Neural cell (in vitro differentiated cells): Measurements from ENCODE around the gene PDE4D. TPM values are rescaled to one million over a fixed set of nuclear protein-coding genes. Genes with fewer than 3 reads are reported as not detected.
"Not testable (repeated sequence)": the region's sequence is repeated elsewhere in the genome, so short reads cannot be mapped to it uniquely, and the experiment has no call there.

Experiments
- H2AFZ ChIP-seq: fragments of 200-600, 300-800 bp; sonication (generic), shearing (Covaris generic); 2 replicates; pipeline ENCODE4 v1.6.0; 2014; ENCODE audit warnings: low read depth, mild to moderate bottlenecking, antibody characterized with exemption, low read length, moderate library complexity
- H3F3A ChIP-seq: fragments of 200-600 bp; shearing (Covaris generic); 2 replicates; pipeline ENCODE4 v1.6.1; 2016; ENCODE audit warnings: mild to moderate bottlenecking, moderate library complexity, mixed read lengths, antibody characterized with exemption, low read length; ENCODE audit not compliant: insufficient read depth, poor library complexity, severe bottlenecking
- H3K27ac ChIP-seq: fragments of 200-600, 300-800 bp; sonication (generic), shearing (Covaris generic); 2 replicates; pipeline ENCODE4 v1.5.1; 2014; ENCODE audit warnings: mild to moderate bottlenecking, low read length, moderate library complexity
- H3K27me3 ChIP-seq: fragments of 300-800, 200-600 bp; sonication (generic), shearing (Covaris generic); 2 replicates; pipeline ENCODE4 v1.6.0; 2014; ENCODE audit warnings: mild to moderate bottlenecking, low read depth, low read length, moderate library complexity; ENCODE audit not compliant: insufficient read depth
- H3K36me3 ChIP-seq: fragments of 300-800, 200-600 bp; sonication (generic), shearing (Covaris generic); 2 replicates; pipeline ENCODE4 v1.5.1; 2014; ENCODE audit warnings: mild to moderate bottlenecking, antibody characterized with exemption, low read length, moderate library complexity; ENCODE audit not compliant: insufficient read depth
- H3K4me2 ChIP-seq: fragments of 300-800, 200-600 bp; sonication (generic), shearing (Covaris generic); 2 replicates; pipeline ENCODE4 v1.6.0; 2014; ENCODE audit warnings: mild to moderate bottlenecking, low read length
- H3K4me3 ChIP-seq: fragments of 300-800, 200-600 bp; sonication (generic), shearing (Covaris generic); 2 replicates; pipeline ENCODE4 v1.5.1; 2014; ENCODE audit warnings: mild to moderate bottlenecking, low read length, moderate library complexity
- H3K79me2 ChIP-seq: fragments of 200-600 bp; shearing (Covaris generic); replicated peaks from 2 replicates; pipeline ENCODE4 v1.6.0; 2014; ENCODE audit warnings: mild to moderate bottlenecking, low read length, moderate library complexity; ENCODE audit not compliant: insufficient read depth
- H3K9ac ChIP-seq: fragments of 300-800, 200-600 bp; sonication (generic), shearing (Covaris generic); 2 replicates; pipeline ENCODE4 v1.6.1; 2016; ENCODE audit warnings: mild to moderate bottlenecking, low read length, mixed read lengths
- H3K9me2 ChIP-seq: fragments of 200-600 bp; shearing (Covaris generic); 2 replicates; pipeline ENCODE4 v1.6.1; 2016; ENCODE audit warnings: mild to moderate bottlenecking, low read length, mixed read lengths; ENCODE audit not compliant: insufficient read depth
- H3K9me3 ChIP-seq: fragments of 200-600, 300-800 bp; sonication (generic), shearing (Covaris generic); 2 replicates; pipeline ENCODE4 v1.6.1; 2016; ENCODE audit warnings: mild to moderate bottlenecking, mixed run types, low read length, moderate library complexity, mixed read lengths
- H4K20me1 ChIP-seq: fragments of 200-600 bp; shearing (Covaris generic); 2 replicates; pipeline ENCODE4 v1.6.1; 2016; ENCODE audit warnings: mild to moderate bottlenecking, mixed run types; ENCODE audit not compliant: insufficient read depth
- EP300 ChIP-seq: fragments of 450-650 bp; conservative IDR thresholded peaks from 2 replicates; pipeline ENCODE4 v1.6.1; 2014; ENCODE audit warnings: antibody characterized with exemption, mild to moderate bottlenecking, moderate library complexity; ENCODE audit not compliant: poor library complexity, severe bottlenecking
- EZH2 ChIP-seq: fragments of 200-600, 300-800 bp; shearing (Covaris generic), sonication (generic); IDR thresholded peaks from 2 replicates; pipeline ENCODE4 v1.6.1; 2014; ENCODE audit warnings: antibody characterized with exemption, low read length, borderline replicate concordance, mild to moderate bottlenecking; ENCODE audit not compliant: insufficient read depth, poor library complexity, severe bottlenecking
- MXI1 ChIP-seq: fragments of 450-650 bp; conservative IDR thresholded peaks from 2 replicates; pipeline ENCODE4 v1.6.1; 2014; ENCODE audit warnings: antibody characterized with exemption, mild to moderate bottlenecking; ENCODE audit not compliant: poor library complexity, severe bottlenecking
- POLR2AphosphoS5 ChIP-seq: IDR thresholded peaks from 2 replicates; pipeline ENCODE4 v1.6.1; 2012
- RAD21 ChIP-seq: fragments of 450-650 bp; conservative IDR thresholded peaks from 2 replicates; pipeline ENCODE4 v1.6.1; 2014; ENCODE audit warnings: antibody characterized with exemption, mild to moderate bottlenecking, moderate library complexity
- SMC3 ChIP-seq: fragments of 450-650 bp; conservative IDR thresholded peaks from 2 replicates; pipeline ENCODE4 v1.6.1; 2014; ENCODE audit warnings: antibody characterized with exemption, mild to moderate bottlenecking, moderate library complexity; ENCODE audit not compliant: poor library complexity
- TAF1 ChIP-seq: IDR thresholded peaks from 2 replicates; pipeline ENCODE4 v1.6.1; 2012; ENCODE audit warnings: low read depth
- polyA plus RNA-seq: library from polyadenylated mRNA; depleted of rRNA; stranded (reverse); fragments of >200 nt; gene quantifications from 2 replicates; pipeline ENCODE4 v1.2.3, GENCODE V29; 2014
- TF ChIP-seq, protein P1 (sequence below): fragments of 450-650 bp; IDR thresholded peaks from 2 replicates; pipeline ENCODE4 v1.5.1; 2014; ENCODE audit warnings: antibody characterized with exemption, mild to moderate bottlenecking, moderate library complexity; ENCODE audit not compliant: poor library complexity, severe bottlenecking
- TF ChIP-seq, protein P2 (sequence below): IDR thresholded peaks from 2 replicates; pipeline ENCODE4 v1.6.1; 2012; ENCODE audit warnings: borderline replicate concordance

The PDE4D gene
- polyA plus RNA-seq, 1 donor from 2014 or later: 42.8 TPM

DNA sequence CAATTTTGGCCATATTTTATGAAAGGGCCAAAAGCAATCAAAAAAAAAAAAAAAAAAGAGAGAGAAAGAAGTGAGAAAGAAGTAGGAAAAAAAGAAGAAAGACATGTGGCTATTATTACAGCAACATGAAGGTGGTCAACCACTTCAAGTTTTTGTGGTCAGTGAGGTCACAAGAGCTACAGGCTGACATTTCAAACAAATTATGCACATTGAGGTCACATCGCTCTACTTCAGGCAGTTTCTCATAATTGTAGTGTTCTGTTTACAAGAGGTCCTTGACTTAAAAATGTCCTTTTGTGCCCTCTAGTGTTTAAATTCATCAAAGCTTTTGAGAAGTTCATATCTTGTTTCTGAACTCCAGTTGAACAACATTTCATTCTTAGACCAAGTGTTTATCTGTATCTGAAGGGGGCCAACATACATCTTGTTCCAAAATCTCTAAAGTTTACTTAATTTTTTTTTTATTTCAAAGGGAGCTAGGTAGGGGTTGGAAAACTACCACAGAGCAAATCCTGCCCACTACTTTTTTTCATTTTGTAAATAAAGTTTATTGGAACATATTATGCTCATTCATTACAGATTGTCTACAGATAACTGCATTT is 513.1 kb downstream of the PDE4D start:
- Histone ChIP-seq H3K79me2 (no peaks in the 10 kb centered on the region), H3K9me3 (no peaks in the 10 kb centered on the region), H4K20me1 (no peaks in the 10 kb centered on the region), H3K9me2 (no peaks in the 10 kb centered on the region), H3K27ac (no peak overlapping the region), H3K4me2 (no peak overlapping the region), H3K4me3 (no peak overlapping the region), H3F3A (no peaks in the 10 kb centered on the region), H3K9ac (no peak overlapping the region), H2AFZ (no peak overlapping the region), H3K36me3 (no peaks in the 10 kb centered on the region), H3K27me3 (no peaks in the 10 kb centered on the region)
- no peak for TF ChIP-seq MXI1
- no peak for TF ChIP-seq EP300
- TF ChIP-seq RAD21: peak; percentile 76
- TF ChIP-seq TAF1: no peak
- no peak for TF ChIP-seq EZH2
- no peak for TF ChIP-seq POLR2AphosphoS5
- TF ChIP-seq, protein P1, sequence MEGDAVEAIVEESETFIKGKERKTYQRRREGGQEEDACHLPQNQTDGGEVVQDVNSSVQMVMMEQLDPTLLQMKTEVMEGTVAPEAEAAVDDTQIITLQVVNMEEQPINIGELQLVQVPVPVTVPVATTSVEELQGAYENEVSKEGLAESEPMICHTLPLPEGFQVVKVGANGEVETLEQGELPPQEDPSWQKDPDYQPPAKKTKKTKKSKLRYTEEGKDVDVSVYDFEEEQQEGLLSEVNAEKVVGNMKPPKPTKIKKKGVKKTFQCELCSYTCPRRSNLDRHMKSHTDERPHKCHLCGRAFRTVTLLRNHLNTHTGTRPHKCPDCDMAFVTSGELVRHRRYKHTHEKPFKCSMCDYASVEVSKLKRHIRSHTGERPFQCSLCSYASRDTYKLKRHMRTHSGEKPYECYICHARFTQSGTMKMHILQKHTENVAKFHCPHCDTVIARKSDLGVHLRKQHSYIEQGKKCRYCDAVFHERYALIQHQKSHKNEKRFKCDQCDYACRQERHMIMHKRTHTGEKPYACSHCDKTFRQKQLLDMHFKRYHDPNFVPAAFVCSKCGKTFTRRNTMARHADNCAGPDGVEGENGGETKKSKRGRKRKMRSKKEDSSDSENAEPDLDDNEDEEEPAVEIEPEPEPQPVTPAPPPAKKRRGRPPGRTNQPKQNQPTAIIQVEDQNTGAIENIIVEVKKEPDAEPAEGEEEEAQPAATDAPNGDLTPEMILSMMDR: peak; percentile 73
- TF ChIP-seq, protein P2, sequence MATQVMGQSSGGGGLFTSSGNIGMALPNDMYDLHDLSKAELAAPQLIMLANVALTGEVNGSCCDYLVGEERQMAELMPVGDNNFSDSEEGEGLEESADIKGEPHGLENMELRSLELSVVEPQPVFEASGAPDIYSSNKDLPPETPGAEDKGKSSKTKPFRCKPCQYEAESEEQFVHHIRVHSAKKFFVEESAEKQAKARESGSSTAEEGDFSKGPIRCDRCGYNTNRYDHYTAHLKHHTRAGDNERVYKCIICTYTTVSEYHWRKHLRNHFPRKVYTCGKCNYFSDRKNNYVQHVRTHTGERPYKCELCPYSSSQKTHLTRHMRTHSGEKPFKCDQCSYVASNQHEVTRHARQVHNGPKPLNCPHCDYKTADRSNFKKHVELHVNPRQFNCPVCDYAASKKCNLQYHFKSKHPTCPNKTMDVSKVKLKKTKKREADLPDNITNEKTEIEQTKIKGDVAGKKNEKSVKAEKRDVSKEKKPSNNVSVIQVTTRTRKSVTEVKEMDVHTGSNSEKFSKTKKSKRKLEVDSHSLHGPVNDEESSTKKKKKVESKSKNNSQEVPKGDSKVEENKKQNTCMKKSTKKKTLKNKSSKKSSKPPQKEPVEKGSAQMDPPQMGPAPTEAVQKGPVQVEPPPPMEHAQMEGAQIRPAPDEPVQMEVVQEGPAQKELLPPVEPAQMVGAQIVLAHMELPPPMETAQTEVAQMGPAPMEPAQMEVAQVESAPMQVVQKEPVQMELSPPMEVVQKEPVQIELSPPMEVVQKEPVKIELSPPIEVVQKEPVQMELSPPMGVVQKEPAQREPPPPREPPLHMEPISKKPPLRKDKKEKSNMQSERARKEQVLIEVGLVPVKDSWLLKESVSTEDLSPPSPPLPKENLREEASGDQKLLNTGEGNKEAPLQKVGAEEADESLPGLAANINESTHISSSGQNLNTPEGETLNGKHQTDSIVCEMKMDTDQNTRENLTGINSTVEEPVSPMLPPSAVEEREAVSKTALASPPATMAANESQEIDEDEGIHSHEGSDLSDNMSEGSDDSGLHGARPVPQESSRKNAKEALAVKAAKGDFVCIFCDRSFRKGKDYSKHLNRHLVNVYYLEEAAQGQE: no peak
- peak; percentile 79 for TF ChIP-seq SMC3

DNA sequence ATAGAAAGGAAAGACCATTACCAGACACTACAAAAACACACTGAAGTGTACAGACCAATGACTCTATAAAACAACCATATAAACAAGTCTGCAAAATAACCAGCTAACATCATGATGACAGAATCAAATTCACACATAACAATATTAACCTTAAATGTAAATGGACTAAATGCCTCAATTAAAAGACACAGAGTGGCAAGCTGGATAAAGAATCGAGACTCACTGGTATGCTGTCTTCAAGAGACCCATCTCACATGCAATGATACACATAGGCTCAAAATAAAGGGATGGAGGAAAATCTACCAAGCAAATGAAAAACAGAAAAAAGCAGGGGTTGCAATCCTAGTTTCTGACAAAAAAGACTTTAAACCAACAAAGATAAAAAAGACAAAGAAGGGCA is 519.5 kb downstream of the PDE4D start:
- H3K9me2 ChIP-seq, H3K36me3 ChIP-seq, H3K27me3 ChIP-seq, H3K9ac ChIP-seq, H3K27ac ChIP-seq, H2AFZ ChIP-seq, H4K20me1 ChIP-seq, H3K4me3 ChIP-seq, H3K9me3 ChIP-seq, H3K79me2 ChIP-seq, H3F3A ChIP-seq, H3K4me2 ChIP-seq: not testable (repeated sequence)
